Measurements from ENCODE around the gene TBC1D24.

Gene TBC1D24

GRCh38 chr16:2499890-2500429 is 25.0 kb downstream of the TBC1D24 start:
- H2AFZ ChIP-seq (ENCODE audit: low read length): no peak overlapping the region
- H3K27ac ChIP-seq (ENCODE audit: low read depth, low read length, poor library complexity, severe bottlenecking): no peak overlapping the region
- no peaks in the 10 kb centered on the region for H3K27me3 ChIP-seq (ENCODE audit: insufficient read depth, low read length)
- H3K79me2 ChIP-seq (ENCODE audit: insufficient read depth, low read length): no peaks in the 10 kb centered on the region
- no peaks in the 10 kb centered on the region for H4K20me1 ChIP-seq (ENCODE audit: insufficient read depth, low read length)
- H3K4me2 ChIP-seq (ENCODE audit: low read length): no peak overlapping the region
- H3K4me1 ChIP-seq (ENCODE audit: insufficient read depth, low read length, severe bottlenecking): peaks cover 14% of the 10 kb centered on the region
- H3K4me3 ChIP-seq (ENCODE audit: low read depth, low read length, poor library complexity, severe bottlenecking): no peak overlapping the region
- H3K9me3 ChIP-seq (ENCODE audit: low read length): no peaks in the 10 kb centered on the region
- TF ChIP-seq EZH2 (IDR thresholded peaks at IDR 0.05; ENCODE audit: borderline replicate concordance, low read length) (no peak), CTCF (IDR thresholded peaks at IDR 0.05; ENCODE audit: low read length) (no peak)
- H3K36me3 ChIP-seq (ENCODE audit: insufficient read depth, low read length): no peaks in the 10 kb centered on the region
- H3F3A ChIP-seq (ENCODE audit: insufficient read depth, low read length): no peaks in the 10 kb centered on the region
- no peak overlapping the region for H3K9ac ChIP-seq (ENCODE audit: low read length)
- no peaks in the 10 kb centered on the region for H3K9me2 ChIP-seq (ENCODE audit: low read depth, low read length)

GRCh38 chr16:2500430-2500917 is 25.5 kb downstream of the TBC1D24 start:
- Histone ChIP-seq H3K4me1 (ENCODE audit: insufficient read depth, low read length, severe bottlenecking) (peaks cover 14% of the 10 kb centered on the region), H3K9me3 (ENCODE audit: low read length) (no peaks in the 10 kb centered on the region), H2AFZ (ENCODE audit: low read length) (no peak overlapping the region), H3K79me2 (ENCODE audit: insufficient read depth, low read length) (no peaks in the 10 kb centered on the region), H3K9ac (ENCODE audit: low read length) (no peak overlapping the region), H4K20me1 (ENCODE audit: insufficient read depth, low read length) (no peaks in the 10 kb centered on the region), H3K27me3 (ENCODE audit: insufficient read depth, low read length) (no peaks in the 10 kb centered on the region), H3K36me3 (ENCODE audit: insufficient read depth, low read length) (no peaks in the 10 kb centered on the region), H3F3A (ENCODE audit: insufficient read depth, low read length) (no peaks in the 10 kb centered on the region), H3K9me2 (ENCODE audit: low read depth, low read length) (no peaks in the 10 kb centered on the region), H3K4me2 (ENCODE audit: low read length) (no peak overlapping the region), H3K27ac (ENCODE audit: low read depth, low read length, poor library complexity, severe bottlenecking) (no peak overlapping the region), H3K4me3 (ENCODE audit: low read depth, low read length, poor library complexity, severe bottlenecking) (no peak overlapping the region)
- TF ChIP-seq CTCF (IDR thresholded peaks at IDR 0.05; ENCODE audit: low read length): no peak
- no peak for TF ChIP-seq EZH2 (IDR thresholded peaks at IDR 0.05; ENCODE audit: borderline replicate concordance, low read length)

- Histone ChIP-seq H3K79me2 (ENCODE audit: insufficient read depth, low read length) (no peaks in the 10 kb centered on the region), H3K27me3 (ENCODE audit: insufficient read depth, low read length) (no peaks in the 10 kb centered on the region), H3F3A (ENCODE audit: insufficient read depth, low read length) (no peaks in the 10 kb centered on the region), H3K4me2 (ENCODE audit: low read length) (peak overlapping the region; percentile 30; the same call in 1 of the 2 replicates), H4K20me1 (ENCODE audit: insufficient read depth, low read length) (no peaks in the 10 kb centered on the region), H3K36me3 (ENCODE audit: insufficient read depth, low read length) (no peaks in the 10 kb centered on the region), H3K9me2 (ENCODE audit: low read depth, low read length) (no peaks in the 10 kb centered on the region), H2AFZ (ENCODE audit: low read length) (no peak overlapping the region), H3K4me1 (ENCODE audit: insufficient read depth, low read length, severe bottlenecking) (peaks cover 14% of the 10 kb centered on the region), H3K9me3 (ENCODE audit: low read length) (no peaks in the 10 kb centered on the region), H3K9ac (ENCODE audit: low read length) (no peak overlapping the region), H3K4me3 (ENCODE audit: low read depth, low read length, poor library complexity, severe bottlenecking) (peak overlapping the region; percentile 10), H3K27ac (ENCODE audit: low read depth, low read length, poor library complexity, severe bottlenecking) (no peak overlapping the region)
- TF ChIP-seq EZH2 (IDR thresholded peaks at IDR 0.05; ENCODE audit: borderline replicate concordance, low read length) (no peak), CTCF (IDR thresholded peaks at IDR 0.05; ENCODE audit: low read length) (peak; percentile 95)
Observed at GRCh38 chr16:2500918-2501750, 26.2 kb downstream of the TBC1D24 start.

Measured in OCI-LY1 (cell line).